HG02623 (cell line): ENCODE data around the gene DAG1.

Source experiments
- ATAC-seq: cut with Tn5 transposase; IDR thresholded peaks from one replicate; pipeline ENCODE4 v1.9.1; 2021; ENCODE audit warnings: moderate library complexity; ENCODE audit not compliant: unreplicated experiment

DAG1 gene

GRCh38 chr3:49512781-49513355 lies 42.8 kb downstream of the DAG1 start:
- ATAC-seq, result no peak

GRCh38 chr3:49513494-49514124 lies 43.5 kb downstream of the DAG1 start:
- no peak for ATAC-seq

- no peak for ATAC-seq
Measured at GRCh38 chr3:49518016-49518415, 47.9 kb downstream of the DAG1 start.

- no peak for ATAC-seq
Measured at GRCh38 chr3:49518441-49518840, 48.4 kb downstream of the DAG1 start.

- ATAC-seq, result no peak
Measured at GRCh38 chr3:49519296-49519695, 49.2 kb downstream of the DAG1 start.

- no peak for ATAC-seq
Measured at GRCh38 chr3:49519916-49520385, 49.9 kb downstream of the DAG1 start.

- no peak for ATAC-seq
Measured at GRCh38 chr3:49523756-49524747, 54.0 kb downstream of the DAG1 start.

GRCh38 chr3:49529567-49529966 lies 59.5 kb downstream of the DAG1 start:
- no peak for ATAC-seq

GRCh38 chr3:49530231-49530630 lies 60.2 kb downstream of the DAG1 start:
- no peak for ATAC-seq

- no peak for ATAC-seq
Measured at GRCh38 chr3:49530701-49531100, 60.6 kb downstream of the DAG1 start.

- ATAC-seq, result no peak
Measured at GRCh38 chr3:49531218-49531617, 61.2 kb downstream of the DAG1 start.

GRCh38 chr3:49531715-49532114 lies 61.6 kb downstream of the DAG1 start:
- ATAC-seq, result no peak

- ATAC-seq, result no peak
Measured at GRCh38 chr3:49533031-49533430, 63.0 kb downstream of the DAG1 start.

- no peak for ATAC-seq
Measured at GRCh38 chr3:49533786-49534519, 63.9 kb downstream of the DAG1 start.

GRCh38 chr3:49534581-49535441 lies 64.7 kb downstream of the DAG1 start:
- ATAC-seq, result no peak

GRCh38 chr3:49535971-49536874 lies 66.2 kb downstream of the DAG1 start:
- no peak for ATAC-seq

GRCh38 chr3:49536875-49537533 lies 66.9 kb downstream of the DAG1 start:
- ATAC-seq, result no peak
